Measurements from ENCODE around the gene BLOC1S5. TPM values are rescaled to one million over a fixed set of nuclear protein-coding genes. Genes with fewer than 3 reads are reported as not detected.

BLOC1S5 gene
- total and polyA plus RNA-seq, 2 of the 13 experiments (the other 11 are each of a cell fraction or from before 2014, with no cell fraction given), result 10.5 to 41.5 TPM

- TF ChIP-seq, protein P1, sequence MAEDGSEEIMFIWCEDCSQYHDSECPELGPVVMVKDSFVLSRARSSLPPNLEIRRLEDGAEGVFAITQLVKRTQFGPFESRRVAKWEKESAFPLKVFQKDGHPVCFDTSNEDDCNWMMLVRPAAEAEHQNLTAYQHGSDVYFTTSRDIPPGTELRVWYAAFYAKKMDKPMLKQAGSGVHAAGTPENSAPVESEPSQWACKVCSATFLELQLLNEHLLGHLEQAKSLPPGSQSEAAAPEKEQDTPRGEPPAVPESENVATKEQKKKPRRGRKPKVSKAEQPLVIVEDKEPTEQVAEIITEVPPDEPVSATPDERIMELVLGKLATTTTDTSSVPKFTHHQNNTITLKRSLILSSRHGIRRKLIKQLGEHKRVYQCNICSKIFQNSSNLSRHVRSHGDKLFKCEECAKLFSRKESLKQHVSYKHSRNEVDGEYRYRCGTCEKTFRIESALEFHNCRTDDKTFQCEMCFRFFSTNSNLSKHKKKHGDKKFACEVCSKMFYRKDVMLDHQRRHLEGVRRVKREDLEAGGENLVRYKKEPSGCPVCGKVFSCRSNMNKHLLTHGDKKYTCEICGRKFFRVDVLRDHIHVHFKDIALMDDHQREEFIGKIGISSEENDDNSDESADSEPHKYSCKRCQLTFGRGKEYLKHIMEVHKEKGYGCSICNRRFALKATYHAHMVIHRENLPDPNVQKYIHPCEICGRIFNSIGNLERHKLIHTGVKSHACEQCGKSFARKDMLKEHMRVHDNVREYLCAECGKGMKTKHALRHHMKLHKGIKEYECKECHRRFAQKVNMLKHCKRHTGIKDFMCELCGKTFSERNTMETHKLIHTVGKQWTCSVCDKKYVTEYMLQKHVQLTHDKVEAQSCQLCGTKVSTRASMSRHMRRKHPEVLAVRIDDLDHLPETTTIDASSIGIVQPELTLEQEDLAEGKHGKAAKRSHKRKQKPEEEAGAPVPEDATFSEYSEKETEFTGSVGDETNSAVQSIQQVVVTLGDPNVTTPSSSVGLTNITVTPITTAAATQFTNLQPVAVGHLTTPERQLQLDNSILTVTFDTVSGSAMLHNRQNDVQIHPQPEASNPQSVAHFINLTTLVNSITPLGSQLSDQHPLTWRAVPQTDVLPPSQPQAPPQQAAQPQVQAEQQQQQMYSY (CRISPR knock-in tag; IDR thresholded peaks at IDR 0.05), result peak; percentile 44; the same call in 1 of the 2 replicates
- TF ChIP-seq SOX6 (IDR thresholded peaks at IDR 0.05) (no peak), SOX6 (CRISPR knock-in tag; IDR thresholded peaks at IDR 0.05) (peak; percentile 84), ZNF510 (CRISPR knock-in tag; IDR thresholded peaks at IDR 0.05; ENCODE audit: low read depth) (no peak), BHLHE40 (IDR thresholded peaks at IDR 0.05; ENCODE audit: low read length) (no peak), NR2C2 (CRISPR knock-in tag; IDR thresholded peaks at IDR 0.05; ENCODE audit: borderline replicate concordance) (peak; percentile 91; the same call in 1 of the 2 replicates), ZFX (CRISPR knock-in tag; IDR thresholded peaks at IDR 0.05; ENCODE audit: low read depth) (peak; percentile 84; the same call in 1 of the 2 replicates), POLR2AphosphoS5 (IDR thresholded peaks at IDR 0.05; ENCODE audit: low read depth, low read length) (peak; percentile 95), ZNF543 (CRISPR knock-in tag; IDR thresholded peaks at IDR 0.05) (no peak), KLF15 (CRISPR knock-in tag; IDR thresholded peaks at IDR 0.05; ENCODE audit: borderline replicate concordance) (peak; percentile 93; the same call in 1 of the 2 replicates), TAF15 (IDR thresholded peaks at IDR 0.05; ENCODE audit: low read depth, low read length, poor library complexity, severe bottlenecking) (peak; percentile 86), ZNF580 (CRISPR knock-in tag; IDR thresholded peaks at IDR 0.05; ENCODE audit: borderline replicate concordance, low read depth) (peak; percentile 78; the same call in 1 of the 2 replicates), THAP9 (CRISPR knock-in tag; IDR thresholded peaks at IDR 0.05; ENCODE audit: borderline replicate concordance) (peak; percentile 89; the same call in 1 of the 2 replicates), ZNF350 (CRISPR knock-in tag; IDR thresholded peaks at IDR 0.05; ENCODE audit: borderline replicate concordance, low read depth) (peak; percentile 95; the same call in 1 of the 2 replicates), ZBTB1 (CRISPR knock-in tag; IDR thresholded peaks at IDR 0.05; ENCODE audit: borderline replicate concordance) (no peak), SNAPC4 (CRISPR knock-in tag; IDR thresholded peaks at IDR 0.05) (peak; percentile 96)
Measured at GRCh38 chr6:8063761-8064637, at the start of gene BLOC1S5 (continued).
